ENCODE results near the gene CACFD1.
A peak's percentile ranks its signal among the peaks of the same experiment; 100 is the strongest.

The CACFD1 gene

DNA sequence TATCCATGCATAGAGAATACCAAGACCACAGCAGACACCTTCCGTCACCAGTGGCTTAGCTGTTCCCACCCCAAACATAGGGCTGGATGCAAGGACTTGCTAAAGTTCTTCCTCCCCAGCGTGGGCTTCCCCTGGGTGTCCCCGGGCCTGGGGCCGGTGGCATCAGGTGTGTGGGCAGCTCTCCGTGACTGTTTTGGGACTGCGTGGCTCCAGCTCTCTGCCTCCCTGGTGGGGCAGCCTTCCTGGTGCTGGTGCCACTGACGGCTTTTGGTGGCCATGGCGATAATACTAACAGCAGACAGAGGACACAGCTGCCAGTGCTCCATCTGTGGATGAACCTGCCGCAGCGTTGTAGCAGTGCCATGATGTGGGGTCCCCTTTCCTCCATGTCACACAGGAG lies 4.9 kb downstream of the CACFD1 start:
- no peak for DNase-seq (ENCODE audit: low spot score)

DNA sequence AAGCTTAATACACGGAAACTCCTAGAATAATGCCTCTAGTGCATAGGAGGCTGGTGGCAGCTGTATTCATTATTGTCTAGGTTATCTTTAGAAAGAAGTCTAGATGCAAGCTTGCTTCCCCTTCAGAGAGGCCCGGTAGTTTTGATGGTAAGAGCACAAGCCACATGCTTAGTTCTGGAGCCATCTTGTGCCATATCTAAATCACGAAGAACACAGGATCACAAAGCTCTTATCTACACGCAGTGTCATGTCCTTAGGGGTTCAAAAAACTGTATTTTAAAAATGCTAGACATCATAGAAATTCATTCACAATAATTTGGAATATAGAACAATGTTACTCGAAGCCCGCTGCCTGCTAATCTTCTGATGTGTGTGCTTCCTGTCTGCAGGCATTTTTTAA lies 6.2 kb downstream of the CACFD1 start:
- no peak for DNase-seq (ENCODE audit: low spot score)

DNA sequence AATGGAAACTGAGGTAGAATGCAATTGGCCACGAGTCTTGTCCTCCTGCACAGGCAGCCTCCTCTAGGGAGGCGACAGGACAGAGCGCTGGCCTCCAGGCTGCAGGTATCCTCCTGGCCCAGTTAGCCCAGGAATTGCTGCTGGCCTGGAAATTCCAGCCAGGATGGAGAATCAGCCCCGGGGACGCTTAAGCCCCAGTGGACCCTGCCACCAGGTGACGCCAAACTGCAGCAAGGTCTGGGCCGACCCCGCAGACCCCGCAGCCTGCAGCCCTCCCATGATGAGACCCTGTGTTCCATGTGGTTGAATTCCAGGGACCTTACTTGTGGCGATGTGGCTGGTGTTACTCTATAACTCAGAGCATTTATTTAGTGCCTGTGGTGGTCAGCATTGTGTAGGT lies 7.3 kb downstream of the CACFD1 start:
- DNase-seq (ENCODE audit: low spot score), result no peak

DNA sequence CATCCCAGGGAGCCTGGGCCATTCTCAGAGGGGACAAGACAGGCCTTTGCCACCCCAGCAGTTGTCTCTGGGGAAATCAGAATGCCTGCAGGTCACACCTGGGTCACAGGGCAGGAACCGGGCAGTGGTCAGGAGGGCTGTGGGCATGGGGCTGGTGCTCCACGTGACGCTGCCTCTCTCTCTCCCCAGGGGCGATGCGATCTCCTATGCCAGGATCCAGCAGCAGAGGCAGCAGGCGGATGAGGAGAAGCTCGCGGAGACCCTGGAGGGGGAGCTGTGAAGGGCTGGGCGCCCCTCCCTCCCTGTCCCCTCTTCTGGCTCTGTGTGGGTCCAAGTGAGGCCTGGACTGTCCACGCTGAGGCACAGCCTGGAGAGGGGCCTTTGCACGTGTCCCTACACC lies 8.6 kb downstream of the CACFD1 start:
- DNase-seq (ENCODE audit: low spot score), result no peak

DNA sequence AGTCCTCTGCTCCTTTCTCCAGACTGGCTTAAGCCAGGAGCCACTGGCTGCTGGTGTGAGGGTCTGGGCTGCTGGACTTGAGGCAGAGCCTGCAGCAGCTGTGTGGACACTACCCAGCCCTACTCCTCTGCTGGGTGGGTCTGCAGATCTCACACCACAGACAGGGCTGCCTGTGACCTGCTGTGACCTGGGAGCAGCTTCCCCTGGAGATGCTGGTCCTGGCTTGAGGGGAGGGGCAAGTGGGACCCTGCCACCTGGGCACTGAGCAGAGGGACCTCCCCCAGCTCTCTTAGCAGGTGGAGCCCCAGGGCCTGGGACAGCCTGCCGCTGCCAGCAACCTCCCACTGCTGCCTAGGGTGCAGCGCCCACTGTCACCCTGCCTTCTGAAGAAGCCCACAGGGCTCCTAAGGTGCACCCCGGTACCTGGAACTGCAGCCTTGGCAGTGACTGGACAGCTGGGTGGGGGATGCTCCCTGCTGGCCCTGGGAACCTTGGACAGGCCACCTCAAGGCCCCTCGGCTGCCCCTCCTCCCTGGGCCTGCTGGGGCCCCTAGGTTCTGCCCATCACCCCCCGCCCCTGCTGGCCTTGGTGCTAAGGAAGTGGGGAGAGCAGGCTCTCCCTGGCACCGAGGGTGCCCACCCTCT lies 9.1 kb downstream of the CACFD1 start:
- no peak for DNase-seq (ENCODE audit: low spot score)

DNA sequence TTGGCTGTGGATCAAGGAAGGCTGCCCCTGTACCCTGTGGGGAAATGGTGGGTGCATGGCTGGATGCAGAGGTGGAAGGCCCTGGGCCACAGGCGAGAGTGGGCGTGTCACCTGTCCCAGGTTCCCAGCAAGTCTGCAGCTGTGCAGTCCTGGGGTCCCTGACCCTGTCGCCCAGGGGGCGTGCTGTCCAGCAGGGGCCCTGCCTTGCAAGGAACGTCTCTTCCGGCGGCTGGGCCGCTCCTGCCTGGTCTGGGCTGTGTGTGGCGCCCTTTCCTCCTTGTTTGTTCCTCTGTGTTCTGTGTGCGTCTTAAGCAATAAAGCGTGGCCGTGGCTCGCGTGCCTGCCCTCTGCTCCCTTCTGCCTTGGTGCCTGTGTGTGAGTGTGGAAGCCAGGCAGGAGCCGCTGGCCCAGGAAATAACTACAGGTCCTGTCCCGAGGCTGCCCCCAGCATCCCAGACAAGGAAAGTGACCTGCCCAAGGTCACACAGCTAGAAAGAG lies 10.7 kb downstream of the CACFD1 start:
- no peak for DNase-seq (ENCODE audit: low spot score)

DNA sequence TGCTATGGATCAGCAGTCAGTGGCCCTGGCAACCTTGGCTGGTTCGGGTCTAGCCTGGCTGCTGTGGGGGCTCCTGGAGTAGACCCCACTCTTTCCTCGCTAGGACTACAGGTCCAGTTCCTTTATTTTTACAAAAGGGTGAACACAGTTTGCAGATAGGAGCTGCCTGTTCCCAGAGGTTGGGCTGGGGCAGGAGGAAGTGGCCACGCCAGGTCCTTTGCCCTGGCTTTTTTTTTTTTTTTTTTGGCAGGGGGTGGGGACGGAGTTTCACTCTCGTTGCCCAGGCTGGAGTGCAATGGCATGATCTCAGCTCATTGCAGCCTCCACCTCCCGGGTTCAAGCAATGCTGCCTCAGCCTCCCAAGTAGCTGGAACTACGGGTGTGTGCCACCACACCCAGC lies 11.2 kb downstream of the CACFD1 start:
- no peak for DNase-seq (ENCODE audit: low spot score)

DNA sequence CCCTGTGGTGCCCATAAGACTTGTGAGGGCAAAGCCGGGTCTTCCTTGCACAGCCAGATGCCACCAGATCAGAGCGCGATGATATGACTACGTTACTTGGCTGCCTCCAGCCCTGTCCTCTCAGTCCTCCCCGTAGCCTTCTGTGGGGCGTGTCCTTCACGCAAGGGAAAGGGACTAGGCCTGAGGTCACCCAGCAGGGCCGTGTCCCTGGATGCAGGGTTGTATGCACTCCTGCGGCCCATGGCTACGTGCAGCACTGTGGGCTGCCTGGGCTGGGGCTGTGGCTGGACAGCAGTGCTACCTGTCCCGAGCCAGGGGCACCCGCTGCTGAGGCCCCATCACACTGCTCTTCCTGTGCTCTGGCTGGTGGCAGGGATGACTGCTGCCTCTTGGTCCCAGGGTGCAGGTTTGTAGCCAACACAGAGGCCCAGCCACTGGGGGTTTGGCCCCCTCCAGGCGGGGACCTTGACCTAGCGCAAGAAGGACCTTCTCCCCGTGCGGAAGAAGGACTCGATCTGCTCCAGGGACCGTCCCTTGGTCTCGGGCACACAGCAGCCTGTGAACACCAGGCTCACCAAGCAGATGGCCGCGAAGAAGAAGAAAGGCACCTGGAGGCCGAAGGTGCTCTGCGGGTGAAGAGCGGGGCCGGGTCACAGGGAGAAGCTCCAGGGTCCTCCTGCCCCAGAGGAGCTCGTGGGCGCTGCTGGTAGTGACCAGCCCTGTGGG lies 11.9 kb downstream of the CACFD1 start:
- DNase-seq (ENCODE audit: low spot score), result no peak

DNA sequence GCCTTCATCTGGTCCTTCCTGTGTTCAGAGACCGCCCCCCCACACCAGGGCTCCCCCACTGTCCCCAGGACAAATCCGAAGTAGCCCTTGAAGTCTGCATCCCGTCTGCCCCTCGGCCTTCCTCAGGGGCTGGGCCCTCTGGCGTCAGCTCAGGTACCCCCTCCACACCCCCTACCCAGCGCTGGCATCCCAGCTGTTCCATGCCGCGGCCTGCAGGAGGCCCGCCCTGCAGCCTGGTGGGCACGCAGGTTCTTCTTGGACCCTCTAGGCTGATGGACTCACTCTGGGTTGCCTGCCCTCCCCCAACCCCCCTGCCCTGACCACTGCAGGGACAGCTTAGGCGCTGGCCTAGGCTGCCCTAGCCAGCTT lies 12.5 kb downstream of the CACFD1 start:
- no peak for DNase-seq (ENCODE audit: low spot score)

DNA sequence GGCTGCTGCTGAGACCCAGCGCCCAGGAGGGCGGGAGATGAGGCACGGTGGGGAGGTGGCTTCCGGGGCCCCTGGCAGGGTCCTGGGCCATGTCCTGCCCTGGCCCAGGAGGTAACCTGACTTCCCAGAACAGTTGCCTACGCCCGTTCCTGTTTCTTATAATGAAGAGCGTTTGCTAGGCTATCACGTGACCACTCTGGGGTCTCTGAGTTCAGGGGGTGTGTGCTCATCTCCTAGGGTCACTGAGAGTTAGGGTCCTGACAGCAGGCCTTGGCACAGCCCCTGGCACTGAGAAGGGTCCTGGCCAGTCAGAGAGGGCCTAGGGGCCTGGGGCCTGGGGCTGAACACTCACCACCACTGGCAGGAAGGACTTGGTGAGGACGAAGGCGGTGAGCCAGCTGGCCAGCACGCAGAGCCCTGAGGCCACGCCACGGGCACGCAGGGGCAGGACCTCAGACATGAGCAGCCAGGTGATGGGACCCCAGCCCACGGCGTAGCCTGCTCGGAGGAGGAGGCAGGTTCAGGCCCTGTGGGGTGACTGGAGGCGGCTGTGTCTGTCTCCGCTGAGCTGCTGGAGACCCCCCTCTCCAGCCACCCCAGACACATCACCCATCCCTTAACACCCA lies 13.1 kb downstream of the CACFD1 start:
- no peak for DNase-seq (ENCODE audit: low spot score)

DNA sequence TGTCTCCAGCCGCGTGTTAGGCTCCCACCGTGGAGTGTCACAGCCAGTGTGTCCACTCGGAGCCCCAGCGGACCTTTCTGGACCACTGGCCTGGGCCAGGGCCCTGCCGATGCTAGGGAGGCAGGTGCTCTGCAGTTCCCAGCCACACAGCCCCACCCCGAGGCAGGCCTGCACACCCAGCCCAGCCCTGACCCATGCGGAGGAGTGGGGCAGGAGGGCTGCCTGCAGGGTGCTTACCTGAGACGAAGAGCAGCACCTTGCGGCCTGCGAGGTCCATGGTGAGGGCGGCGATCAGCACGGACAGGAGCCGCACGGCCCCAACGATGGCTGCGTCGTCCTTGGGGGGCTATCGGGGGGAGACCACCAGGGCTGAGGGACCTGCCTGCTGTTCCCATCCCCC lies 14.0 kb downstream of the CACFD1 start:
- no peak for DNase-seq (ENCODE audit: low spot score)

DNA sequence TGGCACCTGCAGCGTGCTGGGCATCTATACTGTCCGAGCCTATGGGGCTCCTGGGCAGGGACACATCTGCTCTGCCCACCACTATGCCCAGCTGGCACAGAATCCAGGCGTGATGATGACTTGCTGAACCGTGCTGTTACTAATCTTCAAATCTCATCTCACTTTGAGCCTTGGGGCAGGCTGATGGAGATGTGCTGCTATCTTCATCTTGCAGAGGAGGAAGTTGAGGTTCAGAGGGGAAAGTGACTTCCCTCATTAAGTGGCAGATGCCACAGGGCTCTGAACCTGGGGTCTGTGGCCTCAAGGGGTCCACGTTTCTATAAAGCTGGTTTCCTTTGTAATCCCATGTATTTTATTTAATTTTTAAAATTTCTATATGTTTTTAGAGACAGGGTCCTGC lies 14.4 kb downstream of the CACFD1 start:
- DNase-seq (ENCODE audit: low spot score), result no peak

DNA sequence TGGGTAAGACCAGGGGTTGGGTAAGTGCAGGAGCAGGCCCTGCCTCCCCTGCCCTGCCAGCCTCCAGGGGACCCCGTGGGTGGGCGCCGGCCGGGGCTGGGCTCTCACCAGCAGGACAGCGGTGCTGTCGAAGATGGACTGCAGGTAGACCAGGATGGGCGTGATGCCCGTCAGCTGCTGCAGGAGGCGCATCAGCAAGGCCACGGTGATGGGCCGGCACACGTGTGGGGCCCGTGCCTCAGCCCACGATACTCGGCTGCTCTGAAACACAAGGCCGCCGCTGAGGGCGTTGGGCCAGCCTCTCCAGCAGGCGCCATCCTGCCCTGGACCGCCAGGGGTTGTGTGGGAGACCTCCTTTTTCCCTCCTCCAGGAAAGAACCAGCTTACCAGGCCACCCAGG lies 15.1 kb downstream of the CACFD1 start:
- DNase-seq (ENCODE audit: low spot score), result no peak

DNA sequence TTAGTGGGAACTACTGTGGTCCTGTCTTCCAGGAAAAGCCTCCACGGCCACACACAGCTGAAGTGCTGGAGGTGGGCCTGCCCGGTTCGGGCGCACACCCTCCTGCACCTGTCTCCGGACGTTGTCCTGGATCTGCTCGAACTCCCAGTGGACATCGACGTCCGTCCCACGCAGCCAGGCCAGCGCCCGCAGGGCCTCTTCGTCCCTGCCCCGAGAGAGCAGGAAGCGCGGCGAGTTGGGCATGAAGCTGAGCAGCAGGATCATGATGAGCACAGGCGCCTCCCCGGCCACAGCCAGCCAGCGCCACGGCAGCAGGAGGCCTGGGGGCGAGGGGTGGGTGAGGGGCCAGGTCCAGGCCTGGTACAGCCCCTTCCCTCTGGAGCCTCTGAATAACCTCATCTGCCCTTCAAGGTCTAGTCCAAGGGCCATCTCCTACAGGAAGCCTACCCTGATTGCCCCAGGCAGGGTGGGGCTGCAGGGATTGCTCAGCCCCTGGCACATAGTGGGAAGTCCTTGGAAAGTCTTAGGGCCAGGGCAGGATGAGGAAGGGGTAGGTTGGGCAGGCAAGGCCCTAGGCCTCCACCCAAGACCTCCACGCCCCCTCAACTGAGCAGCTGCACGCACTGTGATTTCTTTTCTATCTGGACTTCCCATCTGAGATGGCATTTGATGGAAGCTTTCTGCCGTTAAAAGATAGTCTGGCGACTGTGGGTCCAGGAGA lies 15.7 kb downstream of the CACFD1 start:
- DNase-seq (ENCODE audit: low spot score), result no peak

DNA sequence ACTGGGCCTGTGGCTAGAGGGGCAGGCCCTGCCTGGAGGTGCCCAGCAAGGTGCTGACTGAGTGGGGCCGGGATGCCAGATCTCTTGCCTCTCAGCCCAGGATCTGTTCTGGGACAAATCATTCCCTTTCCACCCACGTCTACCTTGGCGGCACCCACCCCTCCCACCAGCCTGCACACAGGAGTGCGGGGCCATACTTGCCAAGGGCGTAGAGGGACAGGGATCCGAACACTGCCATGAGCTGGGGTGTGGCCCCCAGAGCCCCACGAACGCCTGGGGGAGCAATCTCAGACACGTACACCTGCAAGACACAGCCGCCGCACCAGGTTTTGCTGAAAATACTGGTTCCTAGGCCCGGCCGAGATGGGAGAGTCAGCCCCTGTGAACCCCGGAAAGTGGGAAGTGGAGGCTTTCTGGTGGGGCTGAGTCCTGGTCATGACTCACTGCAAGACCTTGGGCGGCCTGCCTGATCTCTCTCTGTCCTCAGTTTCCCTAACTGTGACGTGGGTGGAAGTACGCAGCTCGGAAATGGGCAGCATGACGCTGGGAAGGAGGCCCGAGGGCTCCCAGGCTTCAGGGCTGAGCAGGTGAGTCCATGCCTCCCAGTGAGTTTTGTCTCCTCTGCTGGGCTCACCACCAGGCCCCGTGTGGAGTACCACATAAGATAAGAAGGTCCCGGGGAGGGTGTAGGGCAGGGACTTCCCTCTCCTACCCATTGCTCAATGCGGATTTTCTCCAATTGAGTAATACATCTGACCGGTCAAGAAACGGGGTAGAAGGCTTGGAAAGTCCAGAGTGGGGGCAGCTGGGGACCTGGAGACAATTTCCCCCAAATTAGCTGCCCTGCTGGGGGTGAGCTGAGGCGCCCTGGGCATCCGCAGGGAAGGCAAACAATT lies 16.5 kb downstream of the CACFD1 start:
- DNase-seq (ENCODE audit: low spot score), result no peak

DNA sequence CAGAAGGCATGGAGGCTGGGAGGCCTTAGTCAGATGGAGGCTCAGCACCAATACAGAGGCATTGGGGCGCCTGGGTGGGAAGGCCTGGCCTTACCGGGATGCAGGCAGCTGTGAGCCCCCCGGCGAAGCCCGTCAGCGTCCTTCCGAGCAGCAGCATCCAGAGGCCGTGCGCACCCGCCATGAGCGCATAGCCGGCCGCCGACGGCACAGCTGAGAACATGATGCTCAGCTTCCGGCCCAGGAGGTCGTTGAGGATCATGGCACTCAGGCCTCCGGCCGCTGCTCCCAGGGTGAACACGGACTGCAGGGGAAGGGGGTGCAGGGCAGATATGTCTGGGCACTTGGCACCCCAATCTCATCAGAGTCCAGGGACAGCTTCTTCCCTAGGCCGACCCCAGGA lies 17.2 kb downstream of the CACFD1 start:
- no peak for DNase-seq (ENCODE audit: low spot score)

DNA sequence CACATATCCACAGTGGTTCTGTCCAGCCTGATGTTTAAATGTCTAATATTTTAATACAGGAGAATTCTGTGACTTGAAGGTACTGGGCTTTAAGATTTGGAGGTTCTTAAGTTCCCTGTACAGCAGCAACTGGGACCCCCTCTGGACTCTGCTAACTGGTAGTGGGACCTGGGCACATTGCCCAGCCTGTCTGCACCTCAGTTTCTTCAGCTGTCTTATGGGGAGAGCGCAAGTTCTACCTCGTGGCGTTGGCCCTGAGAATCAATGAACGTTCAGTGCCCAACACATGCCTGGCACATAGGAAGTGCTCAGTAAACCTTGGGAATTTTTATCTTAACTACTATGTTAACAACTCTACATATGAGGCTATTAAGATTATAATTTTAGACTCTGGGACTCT lies 17.7 kb downstream of the CACFD1 start:
- no peak for DNase-seq (ENCODE audit: low spot score)

DNA sequence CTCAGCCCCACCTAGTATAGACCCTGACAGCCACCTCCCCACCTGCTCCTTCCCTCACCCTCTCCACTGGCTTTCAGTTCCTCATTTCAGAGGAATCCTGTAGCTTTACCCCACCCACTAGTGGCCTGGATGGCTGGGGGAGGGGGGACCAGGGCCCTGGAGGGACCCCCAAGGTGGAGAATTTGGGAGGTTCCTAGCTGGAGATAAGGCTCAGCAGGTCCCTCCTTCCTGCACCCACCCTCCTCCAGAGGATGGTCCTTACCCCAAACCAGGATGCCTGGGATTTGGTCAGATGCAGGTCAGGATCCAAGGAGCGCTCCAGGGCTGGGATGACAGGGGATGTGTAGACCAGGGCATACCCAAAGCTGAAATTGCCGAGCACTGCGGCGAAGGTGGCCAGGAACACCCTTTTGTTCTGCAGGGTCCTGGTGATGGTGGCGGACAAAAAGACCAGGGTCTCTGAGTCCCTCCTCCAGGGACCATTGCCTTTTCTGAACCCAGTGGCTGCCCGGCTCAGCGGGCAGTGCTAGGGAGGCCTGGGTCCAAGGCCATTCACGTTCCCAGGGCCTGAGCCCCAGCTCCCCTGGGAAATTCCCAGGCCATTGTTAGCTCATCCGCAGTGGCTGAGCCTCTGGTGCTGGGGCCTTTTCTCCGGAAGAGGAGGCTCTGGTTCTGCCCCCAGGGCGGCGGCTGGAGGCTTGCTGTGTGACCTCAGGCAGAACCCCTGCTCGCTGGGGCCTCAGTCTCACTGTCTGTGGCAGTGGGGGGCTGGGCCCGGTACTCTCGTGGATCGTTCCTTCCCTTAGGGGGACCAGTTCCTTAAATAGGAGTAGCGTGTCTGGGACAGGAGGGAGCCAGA lies 18.4 kb downstream of the CACFD1 start:
- DNase-seq (ENCODE audit: low spot score), result no peak

DNA sequence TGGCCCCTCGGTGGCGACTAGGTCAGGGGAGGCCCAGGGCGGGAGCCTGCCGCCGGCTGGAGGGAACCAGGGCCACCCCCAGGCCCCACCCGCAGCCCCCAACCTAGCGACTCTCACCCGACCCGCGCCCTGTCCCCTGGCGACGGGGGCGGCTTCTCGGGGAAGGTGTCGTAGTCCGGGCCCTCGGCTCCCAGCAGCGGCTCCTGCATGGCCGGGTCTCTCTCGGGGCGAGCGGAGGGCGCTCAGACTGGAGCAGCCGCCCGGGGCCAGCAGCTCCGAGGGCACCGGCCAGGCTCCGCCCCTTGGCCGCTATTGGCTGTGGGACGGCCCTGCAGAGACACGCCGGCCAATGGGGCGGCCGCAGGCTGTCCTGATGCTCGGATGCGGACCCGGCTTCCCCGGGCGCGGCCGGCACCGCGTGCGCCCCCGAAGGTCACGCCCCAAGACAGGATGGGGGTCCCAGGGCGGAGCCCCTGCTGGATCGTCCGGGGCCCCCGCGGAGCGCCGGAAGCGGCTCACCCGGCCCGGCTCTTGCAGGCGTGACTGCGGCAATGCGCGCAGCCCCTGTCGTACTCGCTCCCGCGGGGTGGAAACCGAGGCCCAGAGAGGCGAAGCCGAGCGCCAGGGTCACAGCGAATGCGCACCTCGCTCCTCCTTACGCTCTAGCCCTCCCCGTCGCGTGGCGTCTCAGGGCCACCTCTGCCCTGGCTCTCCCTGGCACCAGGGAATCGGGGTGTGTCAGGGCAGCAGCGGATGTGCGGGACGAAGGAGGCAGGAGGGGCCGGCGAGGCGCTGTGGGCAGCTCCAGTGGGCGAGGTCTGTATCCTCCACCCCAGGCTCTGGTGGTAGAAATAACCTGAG lies 19.3 kb downstream of the CACFD1 start, which contains the start of gene SLC2A6:
Gene SLC2A6 (minus strand): TSS at position 249 of the 861 bp plus-strand sequence. CDS start 40 bp downstream, at position 209.
- peak; percentile 94 for DNase-seq (ENCODE audit: low spot score)

DNA sequence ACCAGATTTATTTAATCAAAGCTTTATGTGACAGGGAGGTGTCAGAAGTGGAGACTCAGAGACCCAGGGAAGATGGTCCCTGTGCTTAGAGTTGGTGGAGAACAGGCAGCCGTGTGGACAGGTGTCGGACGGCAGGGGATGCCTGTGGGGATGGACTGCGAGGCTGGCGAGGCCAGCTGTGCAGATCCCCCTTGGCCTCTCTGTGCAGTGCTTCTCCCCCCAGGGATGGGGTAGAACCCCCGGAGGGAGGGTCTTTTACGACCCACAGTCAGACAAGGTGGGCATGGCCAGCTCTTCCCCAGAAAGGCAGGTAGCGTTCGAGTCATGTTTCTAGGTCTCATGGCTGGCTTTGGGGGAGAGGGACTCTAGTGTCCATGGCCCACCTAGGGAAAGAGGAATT lies 23.8 kb downstream of the CACFD1 start:
- DNase-seq (ENCODE audit: low spot score), result no peak
